ENCODE results near the gene TUBA3D.
"Not testable (repeated sequence)": the region's sequence is repeated elsewhere in the genome, so short reads cannot be mapped to it uniquely, and the experiment has no call there.

DNA sequence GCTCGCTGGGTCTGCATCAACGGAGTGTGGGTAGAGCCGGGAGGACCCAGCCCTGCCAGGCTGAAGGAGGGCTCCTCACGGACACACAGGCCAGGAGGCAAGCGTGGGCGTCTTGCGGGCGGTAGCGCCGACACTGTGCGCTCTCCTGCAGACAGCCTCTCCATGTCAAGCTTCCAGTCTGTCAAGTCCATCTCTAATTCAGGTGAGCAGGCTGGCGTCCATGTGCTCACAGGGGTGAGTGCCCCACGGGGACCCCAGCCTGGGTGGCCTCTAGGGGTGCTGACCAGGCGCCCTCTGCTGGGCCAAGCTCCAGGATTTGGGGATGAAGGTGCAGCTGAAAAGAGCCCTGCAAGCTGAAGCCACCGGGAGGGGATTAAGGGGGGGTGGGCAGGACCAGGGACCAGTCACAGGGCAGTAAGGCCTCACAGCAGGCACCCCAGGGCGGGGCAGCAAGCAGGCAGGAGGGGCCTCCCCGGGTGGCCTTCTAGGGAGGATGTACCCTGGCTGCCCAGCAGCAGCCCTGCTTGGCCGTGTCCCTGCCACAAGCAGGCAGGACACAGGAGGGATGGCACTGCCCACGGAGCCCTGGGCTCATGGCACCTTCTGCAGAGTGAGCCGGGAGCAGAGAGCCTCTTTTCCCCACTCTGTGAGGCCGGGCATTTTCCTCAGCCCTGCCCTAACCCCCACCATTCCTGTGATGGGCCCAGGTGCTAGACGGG lies 54.9 kb downstream of the TUBA3D start:
- TF ChIP-seq EZH2 (IDR thresholded peaks at IDR 0.05); POLR2AphosphoS5 (IDR thresholded peaks at IDR 0.05; ENCODE audit: borderline replicate concordance, low read depth, low read length); FOXP2 (optimal IDR thresholded peaks at IDR 0.05; ENCODE audit: control extremely low read depth, extremely low read length, insufficient read depth): not testable (repeated sequence)

Data from SK-N-MC (cell line).